Central memory CD8-positive, alpha-beta T cell (primary cell): ENCODE measurements around the gene LRRC53.

Source experiments
- ATAC-seq: fragments of 150-1000 bp; cut with Tn5 transposase; replicated peaks from 2 replicates; pipeline ENCODE4 v1.10.0; 2022; ENCODE audit warnings: mild to moderate bottlenecking, moderate FRiP score, moderate number of reproducible peaks; ENCODE audit not compliant: poor library complexity, severe bottlenecking; ENCODE audit errors: extremely low read depth
- DNase-seq, 2 donors: peaks; one replicate each; pipeline ENCODE4 v3.0.0; 2021; ENCODE audit warnings: low spot score in 2 of 2
- H3K27ac Mint-ChIP-seq: one replicate; pipeline ENCODE4 v1.8.0; 2022; ENCODE audit warnings: low read depth, mild to moderate bottlenecking, moderate library complexity, mixed read lengths
- H3K27me3 Mint-ChIP-seq: one replicate; pipeline ENCODE4 v1.8.0; 2022; ENCODE audit warnings: mixed read lengths
- H3K36me3 Mint-ChIP-seq: one replicate; pipeline ENCODE4 v1.8.0; 2022; ENCODE audit warnings: mild to moderate bottlenecking, moderate library complexity, mixed read lengths; ENCODE audit not compliant: insufficient read depth
- H3K4me1 Mint-ChIP-seq: one replicate; pipeline ENCODE4 v1.8.0; 2022; ENCODE audit warnings: mixed read lengths
- H3K4me3 Mint-ChIP-seq: one replicate; pipeline ENCODE4 v1.8.0; 2022; ENCODE audit warnings: mild to moderate bottlenecking, moderate library complexity, mixed read lengths
- H3K9me3 Mint-ChIP-seq: one replicate; pipeline ENCODE4 v1.8.0; 2022; ENCODE audit warnings: mixed read lengths

The LRRC53 gene

GRCh38 chr1:74513411-74514300 lies 1.2 kb upstream of the LRRC53 start:
- Mint-ChIP-seq H3K9me3 (peaks cover 5% of the 10 kb centered on the region), H3K27ac (no peak overlapping the region), H3K36me3 (no peaks in the 10 kb centered on the region), H3K4me1 (no peaks in the 10 kb centered on the region), H3K27me3 (no peaks in the 10 kb centered on the region), H3K4me3 (no peak overlapping the region)
- no peak for DNase-seq
- no peak for ATAC-seq

DNA sequence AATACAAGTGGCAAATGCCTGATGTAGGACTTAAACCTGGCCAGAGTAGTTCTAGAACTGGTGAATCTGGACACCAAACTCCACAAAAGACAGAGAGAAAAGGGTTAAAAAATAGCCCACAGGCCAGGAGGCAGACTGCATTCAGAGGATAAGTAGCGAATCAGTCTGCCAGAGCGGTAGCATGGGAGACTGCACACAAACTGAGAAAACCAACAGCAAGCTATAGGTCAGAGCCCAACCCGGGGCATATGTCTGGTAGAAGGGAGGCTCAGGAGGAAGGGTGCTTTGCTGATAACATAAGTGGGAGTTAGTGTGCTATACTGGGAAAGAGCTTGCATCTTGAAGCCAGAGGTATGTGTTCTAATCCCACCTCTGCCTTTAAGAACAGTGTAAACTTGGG lies 4.0 kb downstream of the LRRC53 start:
- Mint-ChIP-seq H3K9me3 (peaks cover 5% of the 10 kb centered on the region), H3K4me1 (no peaks in the 10 kb centered on the region), H3K4me3 (no peak overlapping the region), H3K36me3 (no peaks in the 10 kb centered on the region), H3K27ac (no peak overlapping the region), H3K27me3 (no peaks in the 10 kb centered on the region)
- ATAC-seq (no peak), DNase-seq (no peak)

DNA sequence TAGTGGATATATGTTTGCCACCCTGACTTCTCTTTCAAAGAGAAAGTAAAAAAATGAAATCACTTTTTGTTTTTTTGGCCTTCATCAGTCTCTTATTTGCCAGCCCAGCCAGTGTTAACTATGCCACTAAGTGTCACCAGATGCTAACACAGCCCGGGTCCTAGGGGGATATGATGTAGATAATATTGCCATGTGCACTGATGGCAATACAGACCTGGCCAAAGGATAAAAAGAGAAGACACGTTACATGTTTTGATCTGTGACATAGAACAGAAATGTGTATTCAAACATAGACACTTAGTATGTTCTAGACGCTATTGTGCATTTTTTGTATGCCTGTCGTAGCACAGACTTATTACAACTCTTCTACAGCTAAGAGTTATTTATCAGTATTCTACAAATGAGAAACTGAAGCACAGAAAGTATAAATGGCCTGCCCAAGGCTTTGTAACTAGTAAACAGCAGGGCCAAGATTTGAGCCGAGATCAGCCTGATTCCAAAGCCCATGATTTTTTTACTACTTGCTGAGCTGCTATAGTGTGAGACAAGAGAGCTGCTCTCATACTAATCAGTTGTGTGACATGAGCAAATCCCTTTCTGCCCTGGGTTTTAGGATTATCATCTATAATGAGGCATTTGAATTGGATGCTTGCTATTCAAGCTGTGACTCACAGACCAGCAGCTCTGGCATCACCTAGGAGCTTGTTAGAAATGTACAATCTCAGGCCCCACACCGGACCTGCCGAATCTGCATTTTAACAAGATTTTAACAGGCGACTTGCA lies 6.3 kb downstream of the LRRC53 start:
- H3K4me1 Mint-ChIP-seq: no peaks in the 10 kb centered on the region
- no peaks in the 10 kb centered on the region for H3K27me3 Mint-ChIP-seq
- H3K27ac Mint-ChIP-seq: no peak overlapping the region
- no peaks in the 10 kb centered on the region for H3K9me3 Mint-ChIP-seq
- no peak overlapping the region for H3K4me3 Mint-ChIP-seq
- no peak for ATAC-seq
- no peaks in the 10 kb centered on the region for H3K36me3 Mint-ChIP-seq
- no peak for DNase-seq

DNA sequence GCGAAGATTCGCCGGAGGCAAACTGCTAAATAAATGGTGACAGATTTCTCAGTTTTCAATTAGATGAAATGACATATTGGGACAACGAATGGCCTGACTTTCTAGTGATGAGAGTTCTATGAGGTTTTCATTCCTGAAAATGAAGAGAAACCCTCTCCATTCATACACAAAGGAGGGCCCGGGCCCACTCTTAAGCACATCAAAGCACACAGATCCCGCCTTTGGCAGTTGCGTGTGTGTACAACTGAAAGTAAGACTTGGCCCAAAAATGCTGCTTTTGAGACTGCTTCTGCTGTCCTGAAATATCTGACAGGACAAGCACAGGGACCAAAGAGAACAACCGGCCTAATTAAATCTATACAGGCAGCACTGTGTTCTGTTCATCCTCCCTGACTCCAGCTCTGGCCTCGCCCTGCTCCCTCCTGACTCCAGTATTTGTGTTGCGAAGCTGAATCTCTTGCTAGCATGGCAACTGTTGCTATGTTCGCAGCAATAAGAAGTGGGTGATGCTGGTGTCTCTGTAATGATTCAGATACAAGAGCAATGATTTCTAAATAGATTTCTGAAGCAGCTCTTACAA lies 7.4 kb downstream of the LRRC53 start:
- Mint-ChIP-seq H3K4me3 (no peak overlapping the region), H3K36me3 (no peaks in the 10 kb centered on the region), H3K27me3 (no peaks in the 10 kb centered on the region), H3K4me1 (no peaks in the 10 kb centered on the region), H3K27ac (no peak overlapping the region), H3K9me3 (no peaks in the 10 kb centered on the region)
- no peak for DNase-seq
- ATAC-seq: no peak

- H3K36me3 Mint-ChIP-seq: no peaks in the 10 kb centered on the region
- no peaks in the 10 kb centered on the region for H3K4me1 Mint-ChIP-seq
- ATAC-seq: peak; percentile 40
- H3K27ac Mint-ChIP-seq: no peak overlapping the region
- H3K9me3 Mint-ChIP-seq: no peaks in the 10 kb centered on the region
- DNase-seq: no peak
- H3K27me3 Mint-ChIP-seq: no peaks in the 10 kb centered on the region
- no peak overlapping the region for H3K4me3 Mint-ChIP-seq
These were observed 8.1 kb downstream of the LRRC53 start for GRCh38 chr1:74504125-74504932.

GRCh38 chr1:74502858-74503257 lies 9.6 kb downstream of the LRRC53 start:
- Mint-ChIP-seq H3K27me3 (no peaks in the 10 kb centered on the region), H3K27ac (no peak overlapping the region), H3K9me3 (no peaks in the 10 kb centered on the region), H3K36me3 (no peaks in the 10 kb centered on the region), H3K4me3 (no peak overlapping the region), H3K4me1 (no peaks in the 10 kb centered on the region)
- ATAC-seq: no peak
- DNase-seq: no peak

GRCh38 chr1:74502432-74502831 lies 10.0 kb downstream of the LRRC53 start:
- no peak overlapping the region for H3K27ac Mint-ChIP-seq
- H3K36me3 Mint-ChIP-seq: no peaks in the 10 kb centered on the region
- H3K27me3 Mint-ChIP-seq: no peaks in the 10 kb centered on the region
- no peaks in the 10 kb centered on the region for H3K4me1 Mint-ChIP-seq
- no peak overlapping the region for H3K4me3 Mint-ChIP-seq
- ATAC-seq (no peak), DNase-seq (no peak)
- no peaks in the 10 kb centered on the region for H3K9me3 Mint-ChIP-seq

GRCh38 chr1:74498901-74499300 lies 13.5 kb downstream of the LRRC53 start:
- no peak for DNase-seq
- H3K4me3 Mint-ChIP-seq: no peak overlapping the region
- H3K9me3 Mint-ChIP-seq: no peaks in the 10 kb centered on the region
- H3K36me3 Mint-ChIP-seq: no peaks in the 10 kb centered on the region
- no peak for ATAC-seq
- H3K4me1 Mint-ChIP-seq: no peaks in the 10 kb centered on the region
- no peaks in the 10 kb centered on the region for H3K27me3 Mint-ChIP-seq
- H3K27ac Mint-ChIP-seq: no peak overlapping the region

DNA sequence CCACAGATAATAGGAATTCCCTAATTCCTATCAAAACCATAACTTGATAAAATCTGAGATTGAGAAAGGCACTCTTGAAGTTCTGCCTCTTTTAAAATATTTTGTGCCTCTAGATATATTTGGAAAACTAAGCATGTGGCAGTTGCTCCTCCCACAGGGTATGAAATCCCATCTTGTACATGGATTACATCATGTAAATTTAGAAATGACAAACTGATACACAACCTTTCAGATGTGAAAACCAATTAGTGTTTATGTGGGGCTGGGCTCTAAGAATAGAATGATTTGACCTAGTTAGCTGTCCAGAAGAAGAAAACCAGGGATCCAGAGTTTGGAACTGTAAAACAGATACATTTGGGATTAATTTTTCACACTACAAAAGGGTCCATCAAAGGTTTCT lies 15.7 kb downstream of the LRRC53 start:
- H3K27me3 Mint-ChIP-seq: no peaks in the 10 kb centered on the region
- H3K27ac Mint-ChIP-seq: no peak overlapping the region
- DNase-seq (no peak), ATAC-seq (no peak)
- no peaks in the 10 kb centered on the region for H3K4me1 Mint-ChIP-seq
- H3K36me3 Mint-ChIP-seq: no peaks in the 10 kb centered on the region
- H3K4me3 Mint-ChIP-seq: no peak overlapping the region
- no peaks in the 10 kb centered on the region for H3K9me3 Mint-ChIP-seq

GRCh38 chr1:74486036-74486435 lies 26.4 kb downstream of the LRRC53 start:
- Mint-ChIP-seq H3K27ac (no peak overlapping the region), H3K9me3 (no peaks in the 10 kb centered on the region), H3K27me3 (peaks cover 2% of the 10 kb centered on the region), H3K4me3 (no peak overlapping the region), H3K4me1 (no peaks in the 10 kb centered on the region), H3K36me3 (peaks cover 2% of the 10 kb centered on the region)
- no peak for DNase-seq
- ATAC-seq: no peak

DNA sequence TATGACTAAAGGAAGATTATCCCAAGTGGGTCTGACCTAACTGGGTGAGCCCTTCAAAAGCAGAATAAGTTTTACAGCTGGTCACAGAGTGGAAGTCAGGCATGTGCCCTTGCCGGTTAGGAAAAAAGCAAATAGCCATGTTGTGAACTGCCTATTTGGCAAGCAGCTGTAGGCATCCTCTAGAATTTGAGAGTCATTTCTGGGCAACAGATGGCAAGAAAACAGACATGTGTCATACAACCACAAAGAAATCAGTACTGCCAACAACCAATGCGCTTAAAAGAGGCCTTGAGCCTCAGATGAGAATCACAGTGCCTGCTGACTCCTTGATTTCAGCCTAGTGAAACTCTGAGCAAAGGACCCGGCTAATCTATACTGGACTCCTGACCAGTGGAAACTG lies 26.8 kb downstream of the LRRC53 start:
- Mint-ChIP-seq H3K9me3 (no peaks in the 10 kb centered on the region), H3K27me3 (peaks cover 6% of the 10 kb centered on the region), H3K27ac (no peak overlapping the region), H3K4me3 (no peak overlapping the region), H3K36me3 (peaks cover 2% of the 10 kb centered on the region), H3K4me1 (no peaks in the 10 kb centered on the region)
- DNase-seq (no peak), ATAC-seq (no peak)

DNA sequence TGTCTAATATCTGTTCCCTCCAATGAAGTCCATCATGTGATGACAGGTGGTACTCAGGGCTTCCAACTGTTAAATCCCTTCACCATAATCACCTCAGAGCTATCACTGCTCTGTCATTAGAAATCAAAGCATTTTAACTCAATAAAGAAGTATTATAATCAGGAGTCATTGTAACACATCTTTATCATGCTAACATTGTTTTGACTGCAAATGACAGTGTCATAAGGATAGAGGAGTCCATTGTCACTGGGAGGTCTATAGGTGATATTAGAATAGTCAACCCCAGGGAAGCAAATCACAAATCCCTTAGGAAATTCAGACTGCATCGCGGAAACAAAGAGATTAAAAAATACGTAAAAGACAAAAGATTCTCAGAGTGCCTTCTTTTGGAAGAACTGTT lies 30.8 kb downstream of the LRRC53 start:
- Mint-ChIP-seq H3K4me3 (no peak overlapping the region), H3K4me1 (no peaks in the 10 kb centered on the region), H3K27me3 (peaks cover 12% of the 10 kb centered on the region), H3K9me3 (no peaks in the 10 kb centered on the region), H3K36me3 (no peaks in the 10 kb centered on the region), H3K27ac (no peak overlapping the region)
- ATAC-seq: no peak
- no peak for DNase-seq
